Memory B cell (primary cell): ENCODE results near the gene CACNA2D3.
"Not testable (repeated sequence)": the region's sequence is repeated elsewhere in the genome, so short reads cannot be mapped to it uniquely, and the experiment has no call there.

ENCODE experiments used
- ATAC-seq: fragments of 150-1000 bp; cut with Tn5 transposase; 2 replicates; pipeline ENCODE4 v1.10.0; 2021; ENCODE audit warnings: low read depth, mild to moderate bottlenecking, moderate library complexity
- DNase-seq, 2 donors: peaks; one replicate each; pipeline ENCODE4 v3.0.0; 2022; ENCODE audit warnings: low spot score in 2 of 2
- H3K27ac Mint-ChIP-seq: one replicate; pipeline ENCODE4 v1.8.0; 2022; ENCODE audit warnings: mild to moderate bottlenecking, moderate library complexity, mixed read lengths
- H3K27me3 Mint-ChIP-seq: one replicate; pipeline ENCODE4 v1.8.0; 2022; ENCODE audit warnings: mixed read lengths
- H3K36me3 Mint-ChIP-seq: one replicate; pipeline ENCODE4 v1.8.0; 2022; ENCODE audit warnings: mild to moderate bottlenecking, mixed read lengths
- H3K4me1 Mint-ChIP-seq: one replicate; pipeline ENCODE4 v1.8.0; 2022; ENCODE audit warnings: mixed read lengths
- H3K4me3 Mint-ChIP-seq: one replicate; pipeline ENCODE4 v1.8.0; 2022; ENCODE audit warnings: mild to moderate bottlenecking, moderate library complexity, mixed read lengths
- H3K9me3 Mint-ChIP-seq: one replicate; pipeline ENCODE4 v1.8.0; 2022; ENCODE audit warnings: mixed read lengths

The CACNA2D3 gene

DNA sequence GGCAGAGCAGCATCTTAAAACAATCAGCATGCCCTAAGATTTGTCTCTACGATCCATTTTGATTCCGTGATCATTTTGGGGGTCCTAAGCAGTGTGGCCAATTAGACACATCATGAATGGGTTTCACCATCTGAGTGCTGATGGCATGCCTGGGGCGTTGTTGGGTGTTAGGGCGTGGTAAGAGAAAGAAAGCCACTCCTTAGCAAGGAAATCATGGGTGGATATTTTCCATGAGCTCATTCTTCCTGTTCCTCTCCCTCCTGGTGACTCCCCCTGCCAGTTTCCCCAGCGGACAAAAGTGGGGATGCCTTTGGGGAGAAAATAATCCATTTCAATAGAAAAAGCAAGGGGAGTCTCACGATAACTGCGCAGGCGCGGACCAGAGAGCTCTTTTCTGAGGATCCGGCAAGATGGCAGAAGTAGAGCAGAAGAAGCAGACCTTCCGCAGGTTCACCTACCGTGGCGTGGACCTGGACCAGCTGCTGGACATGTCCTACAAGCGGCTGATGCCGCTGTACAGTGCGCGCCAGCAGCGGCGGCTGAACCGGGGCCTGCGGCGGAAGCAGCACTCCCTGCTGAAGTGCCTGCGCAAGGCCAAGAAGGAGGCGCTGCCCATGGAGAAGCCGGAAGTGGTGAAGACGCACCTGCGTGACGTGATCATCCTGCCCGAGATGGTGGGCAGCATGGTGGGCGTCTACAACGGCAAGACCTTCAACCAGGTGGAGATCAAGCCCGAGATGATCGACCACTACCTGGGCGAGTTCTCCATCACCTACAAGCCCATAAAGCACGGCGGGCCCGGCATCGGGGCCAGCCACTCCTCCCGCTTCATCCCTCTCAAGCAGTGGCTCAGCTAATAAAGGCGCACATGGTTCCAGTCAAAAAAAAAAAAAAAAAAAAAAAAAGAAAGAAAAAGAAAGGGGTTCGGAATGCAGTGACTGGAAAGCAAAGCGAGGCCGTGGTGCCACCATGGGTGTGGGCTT is 503.7 kb downstream of the CACNA2D3 start:
- Mint-ChIP-seq H3K27me3 (peaks cover 1% of the 10 kb centered on the region), H3K4me3 (no peak overlapping the region), H3K36me3 (no peaks in the 10 kb centered on the region), H3K27ac (no peak overlapping the region), H3K9me3 (no peaks in the 10 kb centered on the region), H3K4me1 (no peaks in the 10 kb centered on the region)
- ATAC-seq (no peak), DNase-seq (no peak)

DNA sequence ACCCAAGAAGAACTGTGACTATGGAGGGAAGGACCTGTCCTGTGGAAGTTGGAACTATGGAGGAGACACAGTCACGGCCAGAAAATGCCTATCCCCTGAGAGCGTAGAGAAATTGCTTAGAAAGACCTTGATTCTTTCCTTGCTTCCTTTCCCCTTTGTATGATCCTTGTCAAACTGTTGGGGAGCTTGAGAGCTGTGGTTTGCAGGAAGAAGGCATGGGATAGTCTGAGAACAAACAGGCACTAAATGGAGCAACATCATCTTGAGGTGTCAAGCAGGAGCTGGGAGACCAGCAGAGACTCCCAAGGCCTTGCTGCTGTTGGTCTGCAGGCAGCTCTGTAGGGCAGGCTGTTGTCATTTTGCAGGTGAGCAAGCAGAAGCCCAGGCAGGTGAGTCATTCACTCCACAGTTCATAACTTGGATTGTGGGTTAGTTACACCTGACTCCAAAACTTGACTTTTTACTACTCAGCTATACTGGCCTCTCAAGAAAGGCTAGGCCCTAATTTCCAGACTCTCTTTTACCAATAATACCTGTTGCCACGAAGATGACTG is 506.6 kb downstream of the CACNA2D3 start:
- no peak overlapping the region for H3K27ac Mint-ChIP-seq
- no peaks in the 10 kb centered on the region for H3K36me3 Mint-ChIP-seq
- ATAC-seq (no peak), DNase-seq (no peak)
- H3K9me3 Mint-ChIP-seq, result no peaks in the 10 kb centered on the region
- H3K4me3 Mint-ChIP-seq, result no peak overlapping the region
- H3K4me1 Mint-ChIP-seq, result no peaks in the 10 kb centered on the region
- peaks cover 1% of the 10 kb centered on the region for H3K27me3 Mint-ChIP-seq

DNA sequence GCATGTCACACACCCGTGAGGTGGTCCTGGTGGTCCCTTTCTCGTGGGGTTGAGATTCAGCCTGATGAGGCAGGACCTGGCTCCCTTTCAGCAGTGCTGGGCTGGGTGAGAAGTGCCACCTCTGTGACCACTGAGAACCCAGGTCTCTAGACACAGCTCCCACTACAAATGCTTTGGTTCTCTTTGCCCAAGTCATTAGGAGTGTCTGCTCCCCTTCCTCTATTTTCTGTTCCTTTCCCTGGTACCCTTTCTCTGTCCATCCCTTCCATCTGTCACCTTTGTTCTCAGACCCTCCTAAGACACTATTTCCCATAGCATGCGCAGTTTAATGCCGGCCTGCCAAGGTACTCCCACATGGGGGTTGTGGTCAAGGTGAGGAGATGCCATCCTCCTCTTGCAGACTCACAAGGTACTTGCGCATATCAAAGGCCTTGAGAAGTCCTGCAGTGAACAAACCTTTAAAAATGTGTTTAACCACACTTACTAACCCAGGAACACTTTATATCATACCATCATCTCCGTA is 507.8 kb downstream of the CACNA2D3 start:
- H3K4me3 Mint-ChIP-seq, result no peak overlapping the region
- H3K27me3 Mint-ChIP-seq, result peaks cover 6% of the 10 kb centered on the region
- DNase-seq, result no peak
- no peaks in the 10 kb centered on the region for H3K36me3 Mint-ChIP-seq
- H3K9me3 Mint-ChIP-seq, result no peaks in the 10 kb centered on the region
- H3K27ac Mint-ChIP-seq, result no peak overlapping the region
- no peaks in the 10 kb centered on the region for H3K4me1 Mint-ChIP-seq
- ATAC-seq, result no peak

DNA sequence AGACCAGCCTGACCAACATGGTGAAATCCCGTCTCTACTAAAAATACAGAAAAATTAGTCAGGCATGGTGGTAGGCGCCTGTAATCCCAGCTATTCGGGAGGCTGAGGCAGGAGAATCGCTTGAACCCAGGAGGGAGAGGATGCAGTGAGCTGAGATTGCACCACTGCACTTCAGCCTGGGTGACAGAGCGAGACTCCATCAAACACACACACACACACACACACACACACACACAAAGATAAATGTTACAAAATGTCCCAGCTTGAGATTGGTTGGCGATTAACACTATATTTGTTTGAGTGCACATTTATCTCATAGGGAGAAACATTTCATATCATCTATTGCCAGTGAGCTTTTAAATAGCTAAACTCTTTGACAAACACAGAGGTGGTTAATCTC is 508.6 kb downstream of the CACNA2D3 start:
- H3K9me3 Mint-ChIP-seq, H3K4me1 Mint-ChIP-seq, DNase-seq, ATAC-seq, H3K27me3 Mint-ChIP-seq, H3K4me3 Mint-ChIP-seq, H3K27ac Mint-ChIP-seq, H3K36me3 Mint-ChIP-seq: not testable (repeated sequence)

DNA sequence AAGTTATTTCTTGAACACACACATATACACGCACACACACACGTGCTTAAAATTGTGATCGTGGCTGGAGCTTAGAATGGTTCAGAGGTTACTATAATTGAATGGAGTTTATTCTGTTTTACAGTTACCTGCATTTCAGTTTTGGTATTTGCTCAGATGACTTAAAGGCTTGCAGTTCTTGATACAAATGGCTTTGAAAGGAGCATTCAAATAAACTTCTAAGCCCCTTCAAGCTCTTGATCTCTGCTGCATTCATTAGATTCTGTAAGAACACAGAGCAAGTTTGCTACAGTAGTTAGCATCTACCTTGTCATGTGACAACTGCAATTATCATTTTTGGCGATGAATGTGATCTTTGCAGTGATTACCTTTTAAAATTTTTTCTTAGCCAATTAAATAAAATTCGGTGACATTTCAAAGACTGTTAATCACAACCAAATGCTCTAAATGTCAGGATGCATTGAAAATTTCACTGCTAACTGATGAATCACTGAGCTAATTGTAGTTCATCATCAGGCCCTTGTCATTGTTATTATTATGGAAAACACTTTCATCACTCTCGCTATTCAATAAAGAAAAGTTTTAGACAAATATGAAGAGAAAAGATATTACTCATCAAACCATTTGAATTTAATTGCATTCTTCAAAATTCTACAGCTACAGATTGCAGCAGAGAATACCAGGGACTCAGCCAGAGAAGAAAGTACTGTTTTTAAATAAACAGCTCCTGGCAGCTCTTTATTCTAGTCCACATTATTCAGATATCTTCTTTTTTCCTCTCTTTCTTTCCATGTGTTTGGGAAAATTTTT is 509.4 kb downstream of the CACNA2D3 start:
- no peak for ATAC-seq
- H3K27me3 Mint-ChIP-seq, result peaks cover 6% of the 10 kb centered on the region
- no peak overlapping the region for H3K4me3 Mint-ChIP-seq
- H3K9me3 Mint-ChIP-seq, result no peaks in the 10 kb centered on the region
- H3K27ac Mint-ChIP-seq, result no peak overlapping the region
- H3K4me1 Mint-ChIP-seq, result no peaks in the 10 kb centered on the region
- H3K36me3 Mint-ChIP-seq, result no peaks in the 10 kb centered on the region
- DNase-seq, result no peak

DNA sequence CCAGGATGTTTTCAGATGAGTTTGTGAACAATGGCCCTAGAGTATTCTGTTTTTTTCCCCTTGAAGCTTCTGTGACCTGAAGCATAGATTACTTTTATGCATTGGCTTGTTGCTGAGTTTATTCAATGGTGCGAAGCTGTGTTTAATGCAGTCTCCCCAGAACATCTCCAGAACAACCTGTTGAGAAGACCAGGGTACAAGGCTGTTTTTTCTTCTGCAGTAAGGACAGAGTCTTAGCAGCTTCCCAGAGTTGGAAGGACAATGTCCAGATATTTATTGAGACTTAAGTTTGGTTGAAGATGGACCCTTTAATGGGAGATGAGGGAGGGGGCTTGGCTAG is 509.9 kb downstream of the CACNA2D3 start:
- no peak for DNase-seq
- no peak for ATAC-seq
- Mint-ChIP-seq H3K4me3 (no peak overlapping the region), H3K27me3 (peaks cover 6% of the 10 kb centered on the region), H3K4me1 (no peaks in the 10 kb centered on the region), H3K27ac (no peak overlapping the region), H3K36me3 (no peaks in the 10 kb centered on the region), H3K9me3 (no peaks in the 10 kb centered on the region)

DNA sequence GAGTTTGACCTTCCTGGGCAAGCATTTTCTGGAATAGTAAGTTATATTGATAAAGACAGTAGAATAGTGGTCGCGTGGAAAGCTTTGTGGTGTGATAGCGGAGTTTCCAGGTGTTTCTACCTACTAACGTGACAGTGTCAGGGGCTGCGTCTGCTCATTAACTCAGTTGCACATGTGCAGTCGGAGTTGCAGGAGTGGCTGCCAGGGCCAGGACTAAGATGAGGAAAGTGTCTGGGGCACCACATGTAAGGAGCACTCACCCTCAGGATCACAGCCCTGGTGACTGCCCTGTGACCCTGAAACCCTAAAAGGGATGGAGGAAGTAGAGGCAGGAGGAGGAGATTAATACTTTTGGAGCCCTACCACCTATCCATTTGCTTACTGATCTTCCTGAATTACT is 510.5 kb downstream of the CACNA2D3 start:
- peaks cover 6% of the 10 kb centered on the region for H3K27me3 Mint-ChIP-seq
- H3K4me3 Mint-ChIP-seq, result no peak overlapping the region
- no peaks in the 10 kb centered on the region for H3K9me3 Mint-ChIP-seq
- H3K27ac Mint-ChIP-seq, result no peak overlapping the region
- H3K4me1 Mint-ChIP-seq, result no peaks in the 10 kb centered on the region
- no peaks in the 10 kb centered on the region for H3K36me3 Mint-ChIP-seq
- no peak for ATAC-seq
- DNase-seq, result no peak

DNA sequence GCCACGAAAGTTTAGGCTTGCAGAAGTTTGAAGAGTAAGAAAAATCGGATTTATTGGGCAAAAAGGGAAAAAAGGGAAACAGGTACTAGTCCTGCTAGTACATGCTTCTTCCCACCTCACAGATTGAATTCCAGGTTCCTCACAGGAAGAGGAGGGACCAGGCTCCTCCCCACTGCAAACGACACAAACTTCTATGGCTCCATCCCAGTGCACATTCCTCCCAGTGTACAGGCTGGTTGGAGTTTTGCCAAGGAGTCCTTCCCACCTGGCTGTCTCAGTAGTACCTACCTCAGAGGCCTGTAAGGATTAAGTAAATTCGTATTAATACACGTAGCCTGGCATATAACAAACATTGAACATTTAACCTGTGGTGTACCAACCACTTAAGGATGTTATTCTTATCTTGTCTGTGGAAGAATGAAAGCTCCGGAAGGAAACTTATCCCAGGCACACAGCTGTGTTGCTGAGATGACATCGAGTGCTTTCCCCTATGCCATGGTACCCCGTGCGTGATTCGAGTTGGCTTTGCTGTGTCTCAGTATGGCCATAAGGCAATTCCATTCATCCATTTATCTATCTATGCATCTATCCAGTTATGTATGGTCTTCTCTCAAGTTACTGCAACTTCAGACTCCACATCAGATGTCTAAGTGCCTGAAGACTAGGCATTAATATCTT is 511.2 kb downstream of the CACNA2D3 start:
- no peak overlapping the region for H3K4me3 Mint-ChIP-seq
- ATAC-seq (no peak), DNase-seq (no peak)
- H3K27me3 Mint-ChIP-seq, result peaks cover 10% of the 10 kb centered on the region
- no peak overlapping the region for H3K27ac Mint-ChIP-seq
- no peaks in the 10 kb centered on the region for H3K36me3 Mint-ChIP-seq
- H3K4me1 Mint-ChIP-seq, result no peaks in the 10 kb centered on the region
- no peaks in the 10 kb centered on the region for H3K9me3 Mint-ChIP-seq

DNA sequence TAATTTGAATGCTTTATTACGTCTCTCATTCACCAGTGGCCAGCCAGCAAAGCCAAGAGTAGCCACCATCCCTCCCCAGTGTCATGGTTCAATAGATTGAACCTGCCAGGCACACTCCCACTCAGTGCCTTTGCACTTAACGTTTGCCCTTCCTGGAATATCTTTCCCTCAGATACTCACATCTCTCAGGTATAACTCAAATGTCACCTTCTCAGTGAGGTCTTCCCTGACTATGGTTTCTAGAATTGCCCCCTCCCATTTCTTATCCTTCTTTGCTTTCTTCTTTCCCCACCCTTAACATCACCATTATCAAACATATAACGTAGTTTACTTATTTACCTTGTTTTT is 511.7 kb downstream of the CACNA2D3 start:
- Mint-ChIP-seq H3K27me3 (peaks cover 15% of the 10 kb centered on the region), H3K4me1 (no peaks in the 10 kb centered on the region), H3K27ac (no peak overlapping the region), H3K4me3 (no peak overlapping the region), H3K36me3 (no peaks in the 10 kb centered on the region), H3K9me3 (no peaks in the 10 kb centered on the region)
- ATAC-seq (no peak), DNase-seq (no peak)

DNA sequence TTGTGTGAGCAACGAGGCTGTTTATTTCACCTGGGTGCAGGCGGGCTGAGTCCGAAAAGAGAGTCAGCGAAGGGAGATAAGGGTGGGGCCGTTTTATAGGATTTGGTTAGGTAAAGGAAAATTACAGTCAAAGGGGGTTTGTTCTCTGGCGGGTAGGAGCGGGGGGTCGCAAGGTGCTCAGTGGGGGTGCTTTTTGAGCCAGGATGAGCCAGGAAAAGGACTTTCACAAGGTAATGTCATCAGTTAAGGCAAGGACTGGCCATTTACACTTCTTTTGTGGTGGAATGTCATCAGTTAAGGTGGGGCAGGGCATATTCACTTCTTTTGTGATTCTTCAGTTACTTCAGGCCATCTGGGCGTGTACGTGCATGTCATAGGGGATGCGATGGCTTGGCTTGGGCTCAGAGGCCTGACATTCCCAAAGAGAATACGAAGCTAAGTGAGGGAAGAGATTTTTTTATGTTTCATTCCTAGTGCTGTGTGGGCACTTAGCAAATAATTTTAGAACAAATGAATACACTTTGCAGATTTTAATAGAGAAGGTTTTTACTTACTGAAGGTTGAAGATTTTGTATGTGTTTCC is 517.5 kb downstream of the CACNA2D3 start:
- not testable (repeated sequence) for H3K4me1 Mint-ChIP-seq, H3K27ac Mint-ChIP-seq, DNase-seq, H3K9me3 Mint-ChIP-seq, H3K36me3 Mint-ChIP-seq, ATAC-seq, H3K4me3 Mint-ChIP-seq
- H3K27me3 Mint-ChIP-seq, result peaks cover 11% of the 10 kb centered on the region

DNA sequence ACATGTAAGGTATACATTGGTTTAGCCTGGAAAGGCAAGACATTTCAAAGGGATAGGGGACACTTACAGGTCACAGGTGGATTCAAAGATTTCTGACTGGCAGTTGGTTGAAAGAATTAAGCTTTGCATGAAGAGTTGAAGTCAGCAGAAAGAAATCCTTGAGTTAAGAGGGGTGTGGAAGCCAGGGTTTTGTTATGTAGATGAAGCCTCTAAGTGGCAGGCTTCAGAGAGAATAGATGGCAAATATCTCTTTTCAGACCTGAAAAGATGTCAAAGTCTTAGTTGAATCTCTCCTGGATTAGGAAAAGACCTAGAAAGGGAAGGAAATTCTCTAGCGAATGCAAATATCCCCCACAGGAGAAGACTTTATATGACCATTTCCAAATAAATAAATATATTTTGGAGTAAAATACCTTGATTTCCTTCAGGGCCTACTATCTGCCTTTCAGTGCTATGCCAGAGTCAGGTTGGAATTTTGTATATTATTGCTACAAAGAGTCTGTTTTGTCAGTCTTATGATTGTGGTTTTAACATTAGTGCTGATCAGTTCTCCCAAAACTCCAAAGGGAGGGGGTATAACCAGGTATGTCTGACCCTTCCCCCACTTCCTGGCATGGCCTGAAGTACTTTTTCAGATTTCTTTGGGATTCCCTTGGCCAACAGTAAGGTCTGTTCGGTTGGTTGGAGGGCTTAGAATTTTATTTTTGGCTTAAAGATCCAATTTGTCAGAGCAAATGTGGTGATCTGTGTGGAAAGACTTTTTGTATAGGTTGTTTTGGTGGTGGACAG is 519.1 kb downstream of the CACNA2D3 start:
- peaks cover 11% of the 10 kb centered on the region for H3K27me3 Mint-ChIP-seq
- H3K4me3 Mint-ChIP-seq, result no peak overlapping the region
- ATAC-seq, result no peak
- H3K36me3 Mint-ChIP-seq, result no peaks in the 10 kb centered on the region
- no peak for DNase-seq
- peaks cover 6% of the 10 kb centered on the region for H3K9me3 Mint-ChIP-seq
- no peak overlapping the region for H3K27ac Mint-ChIP-seq
- no peaks in the 10 kb centered on the region for H3K4me1 Mint-ChIP-seq

DNA sequence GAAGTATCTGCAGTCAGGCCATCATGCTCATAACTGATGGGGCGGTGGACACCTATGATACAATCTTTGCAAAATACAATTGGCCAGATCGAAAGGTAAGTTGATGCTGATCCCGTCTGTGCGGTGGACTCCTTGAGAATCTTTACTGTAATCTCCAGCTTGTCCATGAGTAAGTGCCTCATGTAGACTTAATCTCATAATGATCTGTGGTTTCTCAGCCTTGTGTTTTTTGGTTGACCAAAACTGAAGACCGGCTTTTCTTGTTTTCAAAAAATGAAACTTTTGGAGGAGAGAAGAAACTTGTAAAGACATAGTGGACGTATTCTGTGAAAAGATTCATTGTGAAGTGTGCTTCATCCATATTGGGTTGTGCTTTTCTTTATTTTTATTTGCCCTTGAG is 519.8 kb downstream of the CACNA2D3 start:
- Mint-ChIP-seq H3K4me1 (no peaks in the 10 kb centered on the region), H3K27ac (no peak overlapping the region), H3K27me3 (peaks cover 11% of the 10 kb centered on the region), H3K4me3 (no peak overlapping the region), H3K9me3 (peaks cover 6% of the 10 kb centered on the region), H3K36me3 (no peaks in the 10 kb centered on the region)
- ATAC-seq, result no peak
- DNase-seq, result no peak

DNA sequence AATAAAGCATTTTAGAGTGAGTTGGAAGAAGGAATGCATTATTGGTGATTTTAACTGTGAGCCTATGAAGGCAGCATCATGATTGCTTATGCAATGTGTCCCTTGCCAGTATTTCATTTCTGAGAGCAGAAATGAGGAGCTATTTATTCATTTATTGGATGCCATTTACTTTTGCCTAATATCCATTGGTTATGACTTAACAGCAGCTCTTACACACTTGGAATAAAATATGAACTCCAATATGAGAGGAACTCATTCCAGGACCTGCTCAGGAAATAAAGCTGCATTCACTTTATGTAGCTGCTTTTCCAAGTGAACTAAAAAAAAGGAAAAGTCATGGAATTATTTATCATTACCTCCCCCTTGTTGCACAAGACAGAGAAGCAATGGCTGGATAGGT is 525.4 kb downstream of the CACNA2D3 start:
- peaks cover 9% of the 10 kb centered on the region for H3K9me3 Mint-ChIP-seq

More for the DNA sequence above, 525.4 kb downstream of the CACNA2D3 start:
- no peaks in the 10 kb centered on the region for H3K36me3 Mint-ChIP-seq
- H3K4me1 Mint-ChIP-seq, result no peaks in the 10 kb centered on the region
- ATAC-seq (no peak), DNase-seq (no peak)
- no peak overlapping the region for H3K27ac Mint-ChIP-seq
- H3K27me3 Mint-ChIP-seq, result peaks cover 3% of the 10 kb centered on the region
- H3K4me3 Mint-ChIP-seq, result no peak overlapping the region
